GM21786 (cell line): ENCODE measurements around the gene DIP2A.
"Not testable (repeated sequence)": the region's sequence is repeated elsewhere in the genome, so short reads cannot be mapped to it uniquely, and the experiment has no call there.

Source experiments
- ATAC-seq: cut with Tn5 transposase; IDR thresholded peaks from one replicate; pipeline ENCODE4 v1.9.1; 2021; ENCODE audit not compliant: unreplicated experiment

Gene DIP2A

GRCh38 chr21:46577786-46578185, 119.1 kb downstream of the DIP2A start:
- not testable (repeated sequence) for ATAC-seq

DNA sequence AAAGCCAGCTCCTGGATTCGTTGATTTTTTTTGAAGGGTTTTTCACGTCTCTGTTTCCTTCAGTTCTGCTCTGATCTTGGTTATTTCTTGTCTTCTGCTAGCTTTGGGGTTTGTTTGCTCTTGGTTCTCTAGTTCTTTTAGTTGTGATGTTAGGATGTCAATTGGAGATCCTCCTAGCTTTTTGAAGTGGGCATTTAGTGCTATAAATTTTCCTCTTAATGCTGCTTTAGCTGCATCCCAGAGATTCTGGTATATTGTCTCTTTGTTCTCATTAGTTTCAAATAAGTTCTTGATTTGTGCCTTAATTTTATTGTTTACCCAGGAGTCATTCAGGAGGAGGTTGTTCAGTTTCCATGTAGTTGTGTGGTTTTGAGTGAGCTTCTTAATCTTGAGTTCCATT, 120.7 kb downstream of the DIP2A start:
- ATAC-seq = not testable (repeated sequence)

DNA sequence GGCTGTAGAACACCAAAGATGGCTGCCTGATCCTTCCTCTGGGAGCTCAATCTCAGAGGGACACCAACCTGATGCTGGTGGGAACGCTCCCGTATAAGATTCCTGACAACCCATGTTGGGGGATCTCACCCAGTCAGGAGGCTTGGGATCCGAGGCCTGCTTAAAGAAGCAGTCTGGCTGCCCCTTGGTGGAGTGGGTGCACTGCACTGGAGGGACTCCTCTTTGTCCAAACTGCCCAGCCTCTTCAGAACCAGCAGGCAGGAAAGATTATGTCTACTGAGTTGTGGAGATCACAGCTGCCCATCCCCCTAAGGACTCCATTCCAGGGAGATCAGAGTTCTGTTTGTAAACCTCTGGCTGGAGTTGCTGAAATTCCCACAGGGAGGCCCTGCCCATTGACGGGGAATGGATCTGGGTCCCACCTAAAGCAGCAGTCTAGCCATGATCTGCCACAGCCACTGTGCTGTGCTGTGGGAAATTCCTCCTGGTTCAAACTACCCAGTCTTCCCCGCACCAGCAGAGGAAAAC, 123.2 kb downstream of the DIP2A start:
- no peak for ATAC-seq

DNA sequence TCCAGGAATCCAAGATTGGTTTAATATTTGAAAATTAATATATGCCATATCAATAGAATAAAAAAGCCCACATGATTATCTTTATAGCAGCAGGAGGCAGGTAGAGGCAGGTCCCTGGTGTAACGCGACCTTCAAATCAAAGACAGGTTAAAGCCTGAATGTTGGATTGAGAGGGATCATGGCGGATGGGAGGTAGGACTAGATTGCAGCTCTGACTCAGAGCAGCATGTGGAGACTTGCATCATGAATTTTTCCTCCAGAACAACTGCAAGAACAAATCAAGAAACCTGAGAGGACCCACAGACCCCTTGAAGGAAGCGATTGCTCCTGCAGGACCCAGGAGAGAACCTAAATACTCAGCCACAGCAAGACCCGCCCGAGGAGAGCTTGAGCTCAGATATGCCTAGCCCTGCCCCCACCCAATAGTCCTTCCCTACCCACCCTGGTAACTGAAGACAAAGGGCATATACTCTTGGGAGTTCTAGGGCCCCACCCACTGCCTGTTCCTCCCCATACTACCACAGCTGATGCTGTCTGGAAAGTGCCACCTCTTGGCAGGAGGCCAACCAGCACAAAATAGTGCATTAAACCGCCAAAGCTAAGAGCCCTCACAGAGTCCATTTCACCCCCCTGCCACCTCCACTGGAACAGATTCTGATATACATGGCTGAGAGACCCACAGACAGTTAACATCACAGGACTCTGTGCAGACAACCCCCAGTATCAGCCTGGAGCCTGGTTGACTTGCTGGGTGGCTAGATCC, 126.7 kb downstream of the DIP2A start:
- no peak for ATAC-seq

DNA sequence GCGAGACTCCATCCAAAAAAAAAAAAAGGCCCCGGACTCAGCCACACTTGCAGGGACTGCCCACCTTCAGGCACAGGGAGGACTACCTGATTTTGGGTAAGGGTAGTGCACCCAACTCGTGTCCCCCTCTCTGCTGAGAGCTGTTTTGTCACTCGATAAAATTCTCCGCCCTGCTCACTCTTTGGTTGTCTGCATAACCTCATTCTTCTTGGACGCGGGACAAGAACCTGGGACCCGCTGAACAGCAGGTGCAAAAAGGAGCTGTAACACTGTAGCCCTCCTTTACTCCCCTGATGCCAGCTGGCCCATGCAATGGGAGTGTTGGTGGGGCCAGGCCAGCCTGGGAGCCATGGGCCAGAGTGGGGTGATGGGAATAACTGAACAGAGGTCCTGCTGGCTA, 135.6 kb downstream of the DIP2A start:
- ATAC-seq = no peak

GRCh38 chr21:46596201-46596600, 137.5 kb downstream of the DIP2A start:
- no peak for ATAC-seq

- no peak for ATAC-seq
Measured at GRCh38 chr21:46597031-46597430, 138.3 kb downstream of the DIP2A start.

- ATAC-seq = no peak
Measured at GRCh38 chr21:46597896-46598343, 139.2 kb downstream of the DIP2A start.

- no peak for ATAC-seq
Measured at GRCh38 chr21:46598581-46599572, 140.2 kb downstream of the DIP2A start.

- ATAC-seq = no peak
Measured at GRCh38 chr21:46600305-46600704, 141.6 kb downstream of the DIP2A start.

- ATAC-seq = no peak
Measured at GRCh38 chr21:46600978-46601377, 142.3 kb downstream of the DIP2A start.

- ATAC-seq = no peak
Measured at GRCh38 chr21:46603228-46603627, 144.5 kb downstream of the DIP2A start.

GRCh38 chr21:46604329-46604974, 145.8 kb downstream of the DIP2A start:
- ATAC-seq = no peak

DNA sequence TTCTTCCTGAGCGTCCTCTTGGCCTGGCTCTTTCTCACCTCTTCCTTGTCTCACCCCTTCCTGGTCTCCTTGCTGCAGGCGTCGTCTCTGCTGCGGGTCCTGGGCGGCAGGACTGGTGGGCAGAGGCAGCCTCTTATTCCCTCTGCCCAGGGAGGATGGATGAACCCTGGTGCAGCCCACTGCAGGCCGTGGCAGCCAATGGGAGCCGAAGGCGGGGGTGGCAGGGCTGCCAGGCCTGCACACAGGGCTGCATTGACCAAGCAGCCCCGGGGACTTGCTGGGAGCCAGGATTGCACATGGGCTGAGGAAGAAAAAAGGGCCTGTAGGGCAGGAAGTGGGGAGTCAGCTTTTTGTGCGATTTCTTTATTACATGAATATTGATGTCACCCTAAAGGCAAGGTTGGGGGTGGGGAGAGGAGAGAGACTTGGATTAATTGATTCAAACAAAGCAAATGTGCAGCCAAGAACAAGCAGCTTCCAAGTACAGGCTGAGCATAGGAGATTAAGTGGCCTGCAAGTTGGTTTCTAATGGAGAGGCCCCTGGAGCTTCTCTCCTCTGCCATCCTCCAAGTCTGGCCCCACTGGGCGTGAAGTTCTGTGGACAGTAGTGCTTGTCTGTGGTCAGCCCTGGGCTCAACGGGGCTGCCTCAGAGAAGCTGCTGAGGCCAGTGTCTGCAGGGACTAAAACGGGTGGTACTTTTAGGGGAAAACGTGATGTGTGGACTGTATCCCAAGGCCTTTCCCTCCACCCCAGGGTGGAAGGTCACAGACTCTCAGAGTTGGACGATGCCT, 146.5 kb downstream of the DIP2A start, which contains the start of gene S100B:
Gene S100B, minus strand, starts transcription at position 108 of the 792 bp plus-strand sequence. CDS start 2,667 bp downstream, outside the sequence.
- no peak for ATAC-seq

- peak; percentile 49 for ATAC-seq
Measured at GRCh38 chr21:46605767-46606426, 147.2 kb downstream of the DIP2A start.

- peak; percentile 12 for ATAC-seq
Measured at GRCh38 chr21:46606427-46606813, 147.7 kb downstream of the DIP2A start.

DNA sequence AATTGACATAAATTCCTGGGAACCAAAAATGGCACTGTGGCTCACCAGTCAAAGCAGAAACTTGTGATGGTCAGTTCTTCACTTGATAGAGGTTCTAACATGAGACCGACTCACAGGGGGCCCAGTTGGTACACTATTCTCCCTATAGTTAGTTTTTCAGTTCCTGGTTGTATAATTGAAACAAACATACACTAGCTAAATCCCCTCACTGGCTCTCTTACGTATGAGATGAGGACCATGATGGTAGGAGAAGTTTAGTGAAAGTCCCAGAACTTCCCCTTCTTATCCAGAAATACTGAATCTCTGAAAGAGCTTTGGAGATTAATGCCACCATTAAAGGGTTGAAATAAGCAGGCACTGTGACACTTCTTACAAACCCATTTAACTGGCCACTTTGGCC, 148.9 kb downstream of the DIP2A start:
- no peak for ATAC-seq

- peak; percentile 56 for ATAC-seq
Measured at GRCh38 chr21:46608672-46609111, 150.0 kb downstream of the DIP2A start.

DNA sequence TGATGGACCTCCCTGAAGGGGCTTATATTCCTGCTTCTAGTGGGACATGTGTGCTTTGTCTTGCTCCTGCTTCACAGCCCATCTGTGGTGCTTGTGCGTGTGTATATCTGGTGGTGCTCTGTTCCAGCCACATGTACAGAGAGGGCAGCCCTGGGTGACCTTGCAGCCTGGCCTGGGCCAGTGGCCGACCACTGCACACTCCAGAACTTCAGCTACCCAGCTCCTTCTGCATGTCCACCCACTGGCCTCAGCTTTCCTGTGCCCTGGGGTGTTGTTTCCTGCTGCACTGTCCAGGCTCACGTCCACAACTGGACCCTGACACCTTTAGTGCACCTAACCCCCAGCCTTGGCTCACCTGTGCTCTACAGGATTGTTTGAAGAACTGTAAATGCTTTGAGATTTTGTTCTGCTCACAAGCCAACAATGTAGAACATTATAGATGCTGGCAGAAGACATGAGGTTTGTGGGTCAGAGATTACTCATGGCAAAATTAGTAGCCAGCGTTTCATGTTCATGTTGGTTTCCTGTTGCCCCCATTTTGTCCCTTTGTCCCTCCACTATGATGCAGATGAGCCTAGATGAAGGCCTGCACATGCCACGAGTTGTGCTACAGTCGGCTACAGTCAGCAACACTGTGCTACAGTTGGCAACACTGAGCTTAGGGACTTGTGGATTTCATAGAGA, 151.5 kb downstream of the DIP2A start:
- no peak for ATAC-seq
